Loucy (cell line): ENCODE data around the gene RPA3.

Experiments
- CTCF ChIP-seq: fragments of 200-600 bp; sonication (generic); conservative IDR thresholded peaks from 2 replicates; pipeline ENCODE4 v1.5.1; 2014; ENCODE audit warnings: mild to moderate bottlenecking, antibody characterized with exemption, low read length
- EZH2phosphoT487 ChIP-seq: fragments of 200-600 bp; IDR thresholded peaks from 2 replicates; pipeline ENCODE4 v1.6.1; 2018; ENCODE audit warnings: antibody characterized with exemption, mild to moderate bottlenecking, moderate library complexity, borderline replicate concordance

DNA sequence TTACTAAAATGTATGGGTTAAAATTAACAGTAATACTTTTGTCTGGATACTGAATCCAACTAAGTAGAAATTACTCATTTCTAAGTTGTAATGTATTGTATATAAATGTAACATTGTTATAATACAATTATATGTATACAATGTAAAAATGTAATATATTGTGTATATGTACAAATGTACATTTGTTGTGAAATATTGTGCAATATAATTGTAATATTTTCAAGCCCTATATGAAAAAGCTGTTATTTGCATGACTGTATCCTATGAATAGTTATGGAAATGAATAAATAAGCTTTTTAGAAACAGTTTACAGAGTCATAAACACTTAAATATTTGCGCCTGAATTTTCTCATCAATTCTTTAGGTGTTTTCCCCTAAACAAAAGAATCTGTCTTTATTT lies 98.2 kb downstream of the RPA3 start:
- TF ChIP-seq CTCF (no peak), EZH2phosphoT487 (no peak)
